HL-60 (cell line): ENCODE measurements around the gene ZSWIM9.

Experiments used
- DNase-seq, 2 experiments: peaks; one replicate each; pipeline ENCODE4 v3.0.0-alpha.2; 2010 to 2020; ENCODE audit warnings: low read depth in 1 of 2, low spot score in 1 of 2
- H3K27ac ChIP-seq: fragments of 250-450 bp; sonication (Bioruptor Pico); replicated peaks from 2 replicates; pipeline ENCODE4 v1.5.1; 2020; ENCODE audit warnings: mild to moderate bottlenecking, moderate library complexity
- H3K27me3 ChIP-seq: fragments of 250-450 bp; sonication (Bioruptor Pico); 2 replicates; pipeline ENCODE4 v1.5.1; 2021; ENCODE audit warnings: mild to moderate bottlenecking, moderate library complexity; ENCODE audit not compliant: insufficient read depth, poor library complexity, severe bottlenecking
- H3K4me3 ChIP-seq: replicated peaks from 2 replicates; pipeline ENCODE4 v1.5.1; 2011; ENCODE audit warnings: mild to moderate bottlenecking, control low read depth, low read length; ENCODE audit not compliant: insufficient read depth
- CTCF ChIP-seq: IDR thresholded peaks from one replicate; pipeline ENCODE4 v1.5.1; 2011; ENCODE audit warnings: low read length, control low read depth, inconsistent platforms; ENCODE audit not compliant: insufficient read depth
- GABPA ChIP-seq: IDR thresholded peaks from 2 replicates; pipeline ENCODE4 v1.6.1; 2012; ENCODE audit warnings: low read depth
- POLR2AphosphoS5 ChIP-seq: IDR thresholded peaks from 2 replicates; pipeline ENCODE4 v1.6.1; 2012; ENCODE audit warnings: low read depth
- REST ChIP-seq: IDR thresholded peaks from 2 replicates; pipeline ENCODE4 v1.6.1; 2012; ENCODE audit warnings: low read depth; ENCODE audit not compliant: insufficient replicate concordance
- SPI1 ChIP-seq: IDR thresholded peaks from 2 replicates; pipeline ENCODE4 v1.6.1; 2012; ENCODE audit warnings: low read depth, mild to moderate bottlenecking, borderline replicate concordance
- long read RNA-seq: library from polyadenylated mRNA; unstranded; transcript quantifications from one replicate; pipeline ENCODE4 v2.0.0, GENCODE V29; 2020

ZSWIM9 gene
- long read RNA-seq, partial matches to known transcripts, result 1 of 1 reads
- long read RNA-seq, other reads (novel, unspliced or antisense), result 0 of 1 reads

GRCh38 chr19:48169939-48170803, at the start of gene ZSWIM9, which contains the start of gene LIG1:
TSS of gene ZSWIM9 (plus strand) at chr19:48170680. CDS start at chr19:48171803, 1,123 bp downstream.
TSS of gene LIG1 (minus strand) at chr19:48170344. CDS start at chr19:48165566, 4,778 bp downstream.
- H3K27me3 ChIP-seq, result no peaks in the 10 kb centered on the region
- TF ChIP-seq SPI1 (no peak), REST (peak; percentile 36), POLR2AphosphoS5 (peak; percentile 97)
- peak; percentile 89 to 91 for DNase-seq
- peak within 1 kb of the TSS; percentile 97 for H3K27ac ChIP-seq
- H3K4me3 ChIP-seq, result peak within 1 kb of the TSS; percentile 98

- H3K4me3 ChIP-seq, result no peak overlapping the region
- DNase-seq, result no peak
- no peaks in the 10 kb centered on the region for H3K27me3 ChIP-seq
- H3K27ac ChIP-seq, result no peak overlapping the region
- TF ChIP-seq REST (no peak), POLR2AphosphoS5 (no peak), GABPA (no peak), SPI1 (no peak), CTCF (no peak)
Measured at GRCh38 chr19:48121066-48121465, 49.4 kb upstream of the ZSWIM9 start.

GRCh38 chr19:48121909-48122371, 48.5 kb upstream of the ZSWIM9 start:
- Histone ChIP-seq H3K27me3 (no peaks in the 10 kb centered on the region), H3K27ac (no peak overlapping the region), H3K4me3 (no peak overlapping the region)
- TF ChIP-seq CTCF, result no peak
- TF ChIP-seq POLR2AphosphoS5, result no peak
- TF ChIP-seq GABPA, result no peak
- TF ChIP-seq SPI1, result no peak
- TF ChIP-seq REST, result no peak
- no peak for DNase-seq
